ENCODE measurements around the gene HLA-DQB1. TPM values are rescaled to one million over a fixed set of nuclear protein-coding genes. Genes with fewer than 3 reads are reported as not detected.
A peak's percentile ranks its signal among the peaks of the same experiment; 100 is the strongest.

HLA-DQB1 gene
- total RNA-seq, 1 experiment from 2014 or later: 3.8 TPM

DNA sequence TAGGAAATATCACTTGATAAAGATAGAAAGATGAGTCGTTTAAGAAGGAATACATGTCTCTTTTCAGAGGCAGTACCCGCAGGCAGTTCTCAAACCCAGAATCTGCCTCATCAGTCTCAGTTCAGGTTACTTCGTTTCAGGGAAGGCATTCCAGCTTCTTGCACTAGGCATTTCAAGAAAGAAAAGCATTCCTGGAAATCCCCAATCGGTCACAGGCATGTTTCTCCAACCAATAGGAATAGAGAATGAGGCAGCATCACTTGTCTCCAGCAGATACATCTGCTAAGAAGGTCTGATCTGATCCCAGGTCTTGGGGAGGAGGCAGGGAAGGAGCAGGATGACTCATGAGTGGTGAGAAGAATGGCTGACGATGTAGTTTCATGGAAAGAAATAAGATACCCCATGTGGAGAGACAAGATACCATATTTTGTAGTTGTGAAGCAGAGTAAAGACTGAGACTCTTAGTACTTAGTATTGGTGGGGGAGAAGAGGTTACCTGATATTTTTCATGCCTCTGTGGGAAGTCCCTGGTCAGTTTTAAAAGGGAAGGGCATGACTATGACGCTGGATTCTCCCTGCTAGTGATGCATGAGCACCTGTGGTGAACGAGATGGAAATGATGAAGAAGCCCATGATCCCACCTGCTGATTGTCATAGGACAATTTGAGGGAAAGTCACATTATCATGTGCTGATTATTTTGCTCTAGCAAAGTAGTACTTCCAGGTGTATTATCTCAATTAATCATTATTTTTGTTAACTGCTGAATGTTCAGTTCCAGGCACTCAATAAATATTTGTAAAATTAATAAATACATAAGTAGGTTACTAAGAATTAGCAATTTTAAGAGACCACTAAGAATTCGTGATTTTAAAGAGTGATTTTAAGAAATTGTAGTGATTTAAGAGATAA, 56.5 kb downstream of the HLA-DQB1 start:
- Histone ChIP-seq H4K20me1 (ENCODE audit: insufficient read depth) (no peaks in the 10 kb centered on the region), H3K27me3 (ENCODE audit: insufficient read depth, low read depth) (peaks cover 3% of the 10 kb centered on the region), H3K4me3 (no peak overlapping the region), H3F3A (ENCODE audit: insufficient read depth, low read depth) (no peaks in the 10 kb centered on the region), H3K36me3 (ENCODE audit: low read depth) (no peaks in the 10 kb centered on the region), H3K9me2 (ENCODE audit: insufficient read depth) (no peaks in the 10 kb centered on the region; the same call in 1 of the 2 replicates), H3K27ac (no peak overlapping the region), H2AFZ (no peak overlapping the region), H3K9me3 (ENCODE audit: insufficient read depth, low read depth) (no peaks in the 10 kb centered on the region), H3K79me2 (ENCODE audit: low read depth) (no peaks in the 10 kb centered on the region), H3K4me1 (replicated peaks; ENCODE audit: insufficient read depth) (no peaks in the 10 kb centered on the region), H3K4me2 (no peak overlapping the region)
- intact Hi-C loops (cut with micrococcal nuclease; ENCODE audit: unreplicated experiment): no loop called here
- DNase-seq: peak; percentile 61 to 72
- CTCF ChIA-PET: no interaction called here
- BruUV-seq (replicated peaks): no TSS peak
- POLR2A ChIA-PET (ENCODE audit: unreplicated experiment): no interaction called here
- TF ChIP-seq EZH2 (IDR thresholded peaks at IDR 0.05; ENCODE audit: low read depth): no peak
- TF ChIP-seq, protein P1, sequence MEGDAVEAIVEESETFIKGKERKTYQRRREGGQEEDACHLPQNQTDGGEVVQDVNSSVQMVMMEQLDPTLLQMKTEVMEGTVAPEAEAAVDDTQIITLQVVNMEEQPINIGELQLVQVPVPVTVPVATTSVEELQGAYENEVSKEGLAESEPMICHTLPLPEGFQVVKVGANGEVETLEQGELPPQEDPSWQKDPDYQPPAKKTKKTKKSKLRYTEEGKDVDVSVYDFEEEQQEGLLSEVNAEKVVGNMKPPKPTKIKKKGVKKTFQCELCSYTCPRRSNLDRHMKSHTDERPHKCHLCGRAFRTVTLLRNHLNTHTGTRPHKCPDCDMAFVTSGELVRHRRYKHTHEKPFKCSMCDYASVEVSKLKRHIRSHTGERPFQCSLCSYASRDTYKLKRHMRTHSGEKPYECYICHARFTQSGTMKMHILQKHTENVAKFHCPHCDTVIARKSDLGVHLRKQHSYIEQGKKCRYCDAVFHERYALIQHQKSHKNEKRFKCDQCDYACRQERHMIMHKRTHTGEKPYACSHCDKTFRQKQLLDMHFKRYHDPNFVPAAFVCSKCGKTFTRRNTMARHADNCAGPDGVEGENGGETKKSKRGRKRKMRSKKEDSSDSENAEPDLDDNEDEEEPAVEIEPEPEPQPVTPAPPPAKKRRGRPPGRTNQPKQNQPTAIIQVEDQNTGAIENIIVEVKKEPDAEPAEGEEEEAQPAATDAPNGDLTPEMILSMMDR (conservative IDR thresholded peaks at IDR 0.05): no peak

Other genes with a start within 250 kb of the HLA-DQB1 start
- not detected in 2 replicates for gene HLA-DRA, start 226.8 kb downstream of the HLA-DQB1 start, total RNA-seq (2021)
- 0.33 TPM in 1 of 2 replicates, not detected in the other for gene HLA-DRB5, start 136.4 kb downstream of the HLA-DQB1 start, total RNA-seq (2021)
- 2.3 and 3.1 TPM in 2 replicates for gene HLA-DRB1, start 76.8 kb downstream of the HLA-DQB1 start, total RNA-seq (2021)
- gene HLA-DQA1, start 29.3 kb downstream of the HLA-DQB1 start, total RNA-seq (2021): not detected in 2 replicates
- gene HLA-DQA2, start 74.7 kb upstream of the HLA-DQB1 start, total RNA-seq (2021): not detected in 2 replicates
- not detected in 2 replicates for gene HLA-DQB2, start 96.9 kb upstream of the HLA-DQB1 start, total RNA-seq (2021)
- gene HLA-DOB, start 150.3 kb upstream of the HLA-DQB1 start, total RNA-seq (2021): 3.4 and 4.3 TPM in 2 replicates
- gene TAP2, start 172.1 kb upstream of the HLA-DQB1 start, total RNA-seq (2021): 70.6 and 91.2 TPM in 2 replicates
- gene PSMB8, start 177.4 kb upstream of the HLA-DQB1 start, total RNA-seq (2021): 70.8 and 101 TPM in 2 replicates
- gene TAP1, start 187.0 kb upstream of the HLA-DQB1 start, total RNA-seq (2021): 23.1 and 23.4 TPM in 2 replicates
- gene PSMB9, start 187.5 kb upstream of the HLA-DQB1 start, total RNA-seq (2021): 37.6 and 48.4 TPM in 2 replicates